Brain microvascular endothelial cell (primary cell): ENCODE measurements around the gene PDGFD.

Experiments
- DNase-seq: peaks from one replicate; pipeline ENCODE4 v3.0.0-alpha.2; 2020
- H3K27ac ChIP-seq: fragments of 250-450 bp; sonication (Bioruptor Pico); 2 replicates; pipeline ENCODE4 v1.5.1; 2020; ENCODE audit warnings: mild to moderate bottlenecking, moderate library complexity
- H3K27me3 ChIP-seq: fragments of 250-450 bp; sonication (Bioruptor Pico); replicated peaks from 2 replicates; pipeline ENCODE4 v1.5.1; 2020; ENCODE audit warnings: mild to moderate bottlenecking
- H3K36me3 ChIP-seq: fragments of 250-450 bp; sonication (Bioruptor Pico); replicated peaks from 2 replicates; pipeline ENCODE4 v1.5.1; 2020; ENCODE audit warnings: mild to moderate bottlenecking
- H3K4me3 ChIP-seq: 2 replicates; pipeline ENCODE4 v1.5.1; 2011; ENCODE audit warnings: low read depth, mild to moderate bottlenecking, control low read depth, low read length, moderate library complexity
- in situ Hi-C: cut with HindIII; loops from 2 replicates; pipeline ENCODE4 v1.10.0; 2017; ENCODE audit warnings: low sequenced_read_pairs, low pct_ligation_motif_present
- TF ChIP-seq, protein P1 (sequence below): IDR thresholded peaks from 2 replicates; pipeline ENCODE4 v1.5.1; 2011; ENCODE audit warnings: low read depth, mild to moderate bottlenecking, moderate library complexity, low read length, control low read depth, inconsistent platforms; ENCODE audit errors: missing control alignments

PDGFD gene

DNA sequence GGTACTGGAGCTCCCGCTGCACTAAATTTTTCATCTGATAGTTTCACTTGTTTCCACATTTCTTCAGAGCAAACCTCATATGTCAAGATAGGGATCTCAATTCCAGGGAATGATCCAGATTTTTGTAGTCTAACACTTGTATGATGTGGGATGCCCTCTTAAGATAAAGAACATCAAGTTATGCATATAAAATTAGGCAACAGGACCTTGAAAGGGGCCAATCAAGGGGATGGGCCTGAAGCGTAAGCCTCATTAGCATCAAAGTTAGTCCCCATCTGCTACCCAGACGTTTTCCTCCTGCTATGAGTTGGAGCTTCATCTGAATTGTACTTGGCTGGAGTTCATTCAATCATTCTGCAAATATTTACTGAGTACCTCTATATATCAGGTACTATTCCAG is 17.5 kb downstream of the PDGFD start:
- Histone ChIP-seq H3K4me3 (no peak overlapping the region), H3K36me3 (no peaks in the 10 kb centered on the region), H3K27ac (no peak overlapping the region), H3K27me3 (no peaks in the 10 kb centered on the region)
- in situ Hi-C loops: no loop called here
- TF ChIP-seq, protein P1, sequence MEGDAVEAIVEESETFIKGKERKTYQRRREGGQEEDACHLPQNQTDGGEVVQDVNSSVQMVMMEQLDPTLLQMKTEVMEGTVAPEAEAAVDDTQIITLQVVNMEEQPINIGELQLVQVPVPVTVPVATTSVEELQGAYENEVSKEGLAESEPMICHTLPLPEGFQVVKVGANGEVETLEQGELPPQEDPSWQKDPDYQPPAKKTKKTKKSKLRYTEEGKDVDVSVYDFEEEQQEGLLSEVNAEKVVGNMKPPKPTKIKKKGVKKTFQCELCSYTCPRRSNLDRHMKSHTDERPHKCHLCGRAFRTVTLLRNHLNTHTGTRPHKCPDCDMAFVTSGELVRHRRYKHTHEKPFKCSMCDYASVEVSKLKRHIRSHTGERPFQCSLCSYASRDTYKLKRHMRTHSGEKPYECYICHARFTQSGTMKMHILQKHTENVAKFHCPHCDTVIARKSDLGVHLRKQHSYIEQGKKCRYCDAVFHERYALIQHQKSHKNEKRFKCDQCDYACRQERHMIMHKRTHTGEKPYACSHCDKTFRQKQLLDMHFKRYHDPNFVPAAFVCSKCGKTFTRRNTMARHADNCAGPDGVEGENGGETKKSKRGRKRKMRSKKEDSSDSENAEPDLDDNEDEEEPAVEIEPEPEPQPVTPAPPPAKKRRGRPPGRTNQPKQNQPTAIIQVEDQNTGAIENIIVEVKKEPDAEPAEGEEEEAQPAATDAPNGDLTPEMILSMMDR: no peak
- DNase-seq: no peak

DNA sequence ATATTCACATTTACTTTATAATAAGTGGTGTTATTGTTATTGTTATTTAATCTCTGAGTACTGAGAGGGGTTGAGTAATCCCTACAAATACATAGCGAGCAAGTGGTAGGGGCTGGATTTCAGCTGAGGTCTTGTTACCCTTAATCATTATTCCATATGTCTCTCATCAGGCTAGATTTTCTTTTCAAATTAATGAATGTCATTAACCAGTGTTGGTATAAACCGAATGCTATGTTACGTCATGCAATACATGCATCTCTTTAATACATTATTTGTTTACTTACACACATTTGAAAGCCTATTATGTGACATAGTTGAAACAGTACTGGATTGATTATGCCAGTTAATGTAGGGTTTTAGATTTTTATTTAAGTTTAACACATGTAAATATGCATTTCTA is 18.9 kb downstream of the PDGFD start:
- in situ Hi-C loops: no loop called here
- no peaks in the 10 kb centered on the region for H3K27me3 ChIP-seq
- H3K4me3 ChIP-seq: no peak overlapping the region
- no peaks in the 10 kb centered on the region for H3K36me3 ChIP-seq
- TF ChIP-seq, protein P1: no peak
- DNase-seq: no peak
- H3K27ac ChIP-seq: no peak overlapping the region

DNA sequence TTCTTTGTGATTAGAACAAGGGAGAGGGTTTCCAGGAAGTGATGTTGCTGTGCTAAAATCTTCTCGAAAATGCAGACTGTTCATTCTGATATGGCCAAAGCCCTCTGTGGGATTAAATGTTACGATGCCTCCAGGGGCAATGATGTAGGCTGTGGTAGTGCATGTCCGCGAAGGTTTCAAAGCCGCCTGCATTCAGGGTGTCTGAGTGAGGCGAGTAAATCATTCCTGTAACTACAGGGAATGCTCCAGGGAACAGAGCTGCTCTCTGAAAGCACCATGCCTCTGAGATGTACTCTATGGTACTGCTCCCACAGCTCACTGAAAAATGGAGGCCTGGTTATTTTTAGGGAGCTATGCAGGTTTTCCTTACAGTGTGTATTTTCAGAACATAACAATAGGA is 21.2 kb downstream of the PDGFD start:
- H3K27me3 ChIP-seq: no peaks in the 10 kb centered on the region
- no peak overlapping the region for H3K4me3 ChIP-seq
- TF ChIP-seq, protein P1: no peak
- no peaks in the 10 kb centered on the region for H3K36me3 ChIP-seq
- no peak overlapping the region for H3K27ac ChIP-seq
- in situ Hi-C loops: no loop called here
- DNase-seq: no peak

DNA sequence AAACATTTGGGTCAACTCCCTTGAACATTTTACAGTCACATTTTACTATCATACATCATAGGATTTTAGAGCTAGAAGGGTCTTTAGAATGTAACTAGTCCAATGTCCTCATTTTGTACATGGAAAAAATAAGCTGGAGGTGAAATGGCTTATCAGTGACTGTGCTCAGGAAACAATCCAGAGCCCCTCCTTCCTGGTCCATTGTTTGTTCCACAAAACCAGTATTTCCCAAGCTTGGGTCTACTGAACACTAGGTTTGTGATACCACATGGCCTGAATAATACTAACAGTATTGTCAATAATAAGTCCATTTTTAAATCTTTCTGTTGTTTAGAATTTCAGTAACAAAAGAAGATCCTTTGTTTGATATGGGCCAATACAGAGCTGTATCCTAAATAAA is 27.1 kb downstream of the PDGFD start:
- TF ChIP-seq, protein P1: no peak
- no peak overlapping the region for H3K27ac ChIP-seq
- no peak for DNase-seq
- no peaks in the 10 kb centered on the region for H3K36me3 ChIP-seq
- in situ Hi-C loops: no loop called here
- no peak overlapping the region for H3K4me3 ChIP-seq
- no peaks in the 10 kb centered on the region for H3K27me3 ChIP-seq

DNA sequence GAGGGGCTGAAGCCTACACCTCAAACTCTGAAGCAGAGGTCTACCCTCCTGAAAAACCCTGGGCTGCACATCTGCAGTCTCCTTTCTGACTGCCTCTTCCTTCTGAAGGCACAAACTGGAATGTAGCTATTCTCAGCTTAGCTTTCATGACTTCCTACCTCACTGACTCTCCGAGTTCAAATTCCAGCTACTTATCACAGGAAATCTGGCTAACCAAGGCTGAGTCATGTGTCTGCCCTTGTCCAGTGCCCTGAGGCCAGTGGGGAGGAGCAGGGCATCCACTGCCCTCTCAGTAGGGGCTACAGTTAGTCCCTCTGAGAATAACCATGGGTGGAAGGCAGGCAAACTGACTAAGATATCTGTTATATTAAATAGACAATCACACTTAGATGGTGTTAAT is 29.2 kb downstream of the PDGFD start:
- Histone ChIP-seq H3K27ac (no peak overlapping the region), H3K4me3 (no peak overlapping the region), H3K27me3 (no peaks in the 10 kb centered on the region), H3K36me3 (no peaks in the 10 kb centered on the region)
- DNase-seq: peak; percentile 67
- in situ Hi-C loops: no loop called here
- TF ChIP-seq, protein P1: no peak

DNA sequence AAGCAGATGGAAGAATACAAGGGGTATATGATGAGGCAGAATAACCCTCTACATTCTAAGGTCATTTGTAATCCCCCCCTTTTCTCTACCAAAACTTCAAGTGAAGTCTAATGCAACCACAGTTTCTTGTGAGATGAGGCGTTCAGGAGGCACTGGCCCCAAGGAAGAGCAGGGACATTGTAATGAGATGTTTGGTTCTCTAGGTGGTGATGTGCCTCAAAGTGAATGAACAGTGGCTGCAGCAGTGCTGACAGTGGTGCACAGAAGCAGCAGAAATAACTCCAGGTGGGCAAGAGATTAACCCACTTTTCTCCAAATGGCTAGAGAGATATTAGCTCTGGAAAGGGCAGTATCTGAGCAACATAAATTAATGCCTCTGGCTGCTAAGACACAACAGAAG is 33.8 kb downstream of the PDGFD start:
- TF ChIP-seq, protein P1: no peak

More for the DNA sequence above, 33.8 kb downstream of the PDGFD start:
- in situ Hi-C loops: no loop called here
- Histone ChIP-seq H3K27me3 (no peaks in the 10 kb centered on the region), H3K27ac (no peak overlapping the region), H3K4me3 (no peak overlapping the region), H3K36me3 (no peaks in the 10 kb centered on the region)
- no peak for DNase-seq
